HEK293T (cell line): Measurements from ENCODE around the gene NPY4R.
"Not testable (repeated sequence)": the region's sequence is repeated elsewhere in the genome, so short reads cannot be mapped to it uniquely, and the experiment has no call there.

Experiments
- ARNT ChIP-seq: fragments of 450-650 bp; IDR thresholded peaks from 2 replicates; pipeline ENCODE4 v1.6.1; 2017; ENCODE audit warnings: mild to moderate bottlenecking
- HDGF ChIP-seq: fragments of 450-650 bp; IDR thresholded peaks from 2 replicates; pipeline ENCODE4 v1.6.1; 2017; ENCODE audit warnings: antibody characterized with exemption, borderline replicate concordance
- SUZ12 ChIP-seq: fragments of 450-650 bp; IDR thresholded peaks from 2 replicates; pipeline ENCODE4 v1.6.1; 2016; ENCODE audit warnings: mild to moderate bottlenecking
- TF ChIP-seq, protein P1 (sequence below): fragments of 450-650 bp; IDR thresholded peaks from 2 replicates; pipeline ENCODE4 v1.6.1; 2016

DNA sequence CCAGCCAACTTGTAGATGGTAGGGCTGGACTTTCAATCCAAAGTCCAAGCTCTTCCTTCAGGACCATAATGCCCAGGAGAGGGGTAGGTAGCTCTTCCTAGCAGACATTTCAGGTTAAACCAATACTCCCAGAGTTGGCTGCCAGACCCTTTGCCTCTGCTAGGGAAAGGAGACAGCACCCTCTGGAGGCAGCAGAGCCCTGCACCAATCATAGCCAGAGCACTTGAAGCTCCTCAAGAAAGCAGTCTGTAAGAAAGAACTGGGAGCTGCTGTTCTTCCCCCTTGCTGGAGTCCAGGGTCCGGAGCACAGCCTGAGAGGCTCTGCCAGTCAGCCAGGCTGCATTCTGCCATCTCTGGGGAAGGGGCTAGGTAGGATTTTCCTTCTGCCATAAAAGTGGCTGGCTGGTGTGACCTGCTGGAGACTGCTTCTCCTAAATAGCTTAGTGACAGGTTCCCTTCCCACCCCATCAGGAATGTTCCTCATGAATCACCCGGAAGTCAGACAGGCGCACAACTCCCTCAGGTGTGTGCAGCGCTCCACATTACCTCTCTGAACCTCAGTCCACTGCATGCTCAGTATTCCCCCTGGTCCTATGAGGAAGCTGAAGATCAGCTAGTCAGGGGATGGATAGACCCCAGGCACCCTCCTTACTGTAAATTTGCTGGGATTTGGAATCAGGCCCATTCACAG lies 2.5 kb upstream of the NPY4R start:
- TF ChIP-seq, protein P1, sequence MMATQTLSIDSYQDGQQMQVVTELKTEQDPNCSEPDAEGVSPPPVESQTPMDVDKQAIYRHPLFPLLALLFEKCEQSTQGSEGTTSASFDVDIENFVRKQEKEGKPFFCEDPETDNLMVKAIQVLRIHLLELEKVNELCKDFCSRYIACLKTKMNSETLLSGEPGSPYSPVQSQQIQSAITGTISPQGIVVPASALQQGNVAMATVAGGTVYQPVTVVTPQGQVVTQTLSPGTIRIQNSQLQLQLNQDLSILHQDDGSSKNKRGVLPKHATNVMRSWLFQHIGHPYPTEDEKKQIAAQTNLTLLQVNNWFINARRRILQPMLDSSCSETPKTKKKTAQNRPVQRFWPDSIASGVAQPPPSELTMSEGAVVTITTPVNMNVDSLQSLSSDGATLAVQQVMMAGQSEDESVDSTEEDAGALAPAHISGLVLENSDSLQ = not testable (repeated sequence)
- TF ChIP-seq SUZ12, ARNT, HDGF: not testable (repeated sequence)
